Measurements from ENCODE around the gene PRMT2. TPM values are rescaled to one million over a fixed set of nuclear protein-coding genes. Genes with fewer than 3 reads are reported as not detected.
A peak's percentile ranks its signal among the peaks of the same experiment; 100 is the strongest.
"Not testable (repeated sequence)": the region's sequence is repeated elsewhere in the genome, so short reads cannot be mapped to it uniquely, and the experiment has no call there.

Gene PRMT2
- total RNA-seq, 2 donors from 2014 or later, result 69.0 to 116 TPM

DNA sequence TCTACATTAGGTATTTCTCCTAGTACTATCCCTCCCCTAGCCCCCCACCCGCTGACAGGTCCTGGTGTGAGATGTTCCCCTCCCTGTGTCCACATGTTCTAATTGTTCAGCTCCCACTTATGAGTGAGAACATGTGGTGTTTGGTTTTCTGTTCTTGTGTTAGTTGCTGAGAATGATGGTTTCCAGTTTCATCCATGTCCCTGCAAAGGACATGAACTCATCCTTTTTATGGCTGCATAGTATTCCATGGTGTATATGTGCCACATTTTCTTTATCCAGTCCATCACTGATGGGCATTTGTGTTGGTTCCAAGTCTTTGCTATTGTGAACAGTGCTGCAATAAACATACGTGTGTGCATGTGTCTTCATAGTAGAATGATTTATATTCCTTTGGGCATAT lies 4.6 kb upstream of the PRMT2 start:
- not testable (repeated sequence) for DNase-seq (ENCODE audit: low spot score in 2 of 2); ATAC-seq; H3K27ac Mint-ChIP-seq
- Mint-ChIP-seq H3K36me3 (peaks cover 16 to 27% of the 10 kb centered on the region in 2 donors), H3K9me3 (peaks cover 4 to 18% of the 10 kb centered on the region in 2 donors)

DNA sequence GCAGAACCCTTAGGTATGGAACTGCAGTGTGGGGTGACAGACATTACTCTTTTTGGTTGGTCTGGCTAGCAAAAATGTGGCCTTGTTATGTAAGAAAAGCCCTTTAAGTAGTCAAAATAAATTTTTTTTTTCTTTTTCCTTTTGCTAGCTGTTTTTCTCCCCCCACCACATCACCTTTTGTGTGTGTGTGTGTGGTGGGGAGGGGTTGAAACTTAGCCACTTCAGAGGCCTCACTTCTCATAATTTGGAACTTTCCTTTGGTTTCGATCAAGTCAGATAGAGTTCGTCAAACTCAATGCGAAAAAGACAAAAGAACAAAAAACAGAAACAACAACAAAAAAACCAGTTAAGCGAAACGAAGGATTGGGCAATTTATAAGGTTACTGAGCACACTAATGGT lies 1.9 kb upstream of the PRMT2 start:
- DNase-seq (ENCODE audit: low spot score in 2 of 2) (no peak), ATAC-seq (no peak)
- Mint-ChIP-seq H3K36me3 (peaks cover 14 to 15% of the 10 kb centered on the region in 2 donors), H3K9me3 (peaks cover 0 to 4% of the 10 kb centered on the region in 2 donors), H3K27ac (peak overlapping the region; percentile 66 to 96)

DNA sequence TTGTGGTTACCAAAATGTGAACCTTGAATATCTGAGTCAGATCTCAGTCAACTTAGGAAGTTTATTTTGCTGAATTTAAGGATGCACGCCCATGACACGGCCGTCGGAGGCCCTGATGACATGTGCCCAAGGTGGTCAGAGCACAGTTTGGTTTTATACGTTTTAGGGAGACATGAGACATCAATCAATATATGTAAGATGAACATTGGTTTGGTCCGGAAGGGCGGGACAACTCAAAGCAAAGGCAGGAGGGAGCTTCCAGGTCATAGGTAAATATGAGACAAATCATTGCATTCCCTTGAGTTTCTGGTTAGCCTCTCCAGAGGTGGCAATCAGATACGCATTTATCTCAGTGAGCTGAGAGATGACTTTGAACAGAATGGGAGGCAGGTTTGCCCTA lies 1.0 kb upstream of the PRMT2 start:
- H3K27ac Mint-ChIP-seq, result peak overlapping the region; percentile 89 to 96
- ATAC-seq, result peak; percentile 3 to 48
- H3K36me3 Mint-ChIP-seq, result peaks cover 15% of the 10 kb centered on the region in 2 donors
- H3K9me3 Mint-ChIP-seq, result peaks cover 0 to 4% of the 10 kb centered on the region in 2 donors
- DNase-seq (ENCODE audit: low spot score in 2 of 2), result no peak

DNA sequence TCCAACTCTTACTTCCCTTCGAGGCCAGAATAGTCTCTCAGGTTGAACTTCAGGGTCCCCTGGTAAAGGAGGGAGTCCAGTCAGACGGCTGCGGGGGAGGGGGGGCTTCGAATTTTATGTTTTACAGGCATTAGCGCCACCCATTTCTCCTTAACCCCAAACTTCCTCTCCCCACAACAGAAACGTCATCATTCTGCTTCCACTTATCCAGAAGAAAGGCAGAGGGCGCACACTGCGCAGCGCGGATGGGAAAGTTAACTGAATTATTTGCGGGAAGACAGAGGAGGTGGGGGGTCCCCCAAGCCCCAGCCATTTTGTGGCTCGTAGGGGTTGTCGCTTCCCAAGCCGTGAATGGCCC lies 529 bp upstream of the PRMT2 start:
- Mint-ChIP-seq H3K27ac (peak overlapping the region; percentile 89 to 96), H3K36me3 (peaks cover 20% of the 10 kb centered on the region in 2 donors), H3K9me3 (peaks cover 0 to 4% of the 10 kb centered on the region in 2 donors)
- ATAC-seq, result peak; percentile 13 to 17
- DNase-seq (ENCODE audit: low spot score in 2 of 2), result peak in 1 of 2 donors; percentile 34

DNA sequence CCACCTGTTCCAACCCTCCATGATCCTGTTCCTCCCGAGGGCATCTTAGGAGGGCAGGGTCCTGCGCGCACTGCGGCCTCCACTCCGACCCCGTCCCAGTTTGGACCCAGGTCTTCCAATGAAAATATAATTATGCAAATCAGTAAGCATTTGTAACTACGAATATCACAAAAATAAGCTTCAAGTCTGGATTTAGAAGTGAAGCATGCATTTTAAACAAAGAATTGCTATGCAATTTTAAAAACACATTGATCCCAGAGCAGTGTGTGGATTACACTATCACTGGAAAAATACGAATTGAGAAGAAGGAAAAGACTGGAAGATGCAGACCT lies 673 bp downstream of the PRMT2 start:
- ATAC-seq (no peak), DNase-seq (ENCODE audit: low spot score in 2 of 2) (no peak)
- Mint-ChIP-seq H3K36me3 (peaks cover 28 to 31% of the 10 kb centered on the region in 2 donors), H3K9me3 (peaks cover 0 to 4% of the 10 kb centered on the region in 2 donors), H3K27ac (peak overlapping the region; percentile 91 to 96)

DNA sequence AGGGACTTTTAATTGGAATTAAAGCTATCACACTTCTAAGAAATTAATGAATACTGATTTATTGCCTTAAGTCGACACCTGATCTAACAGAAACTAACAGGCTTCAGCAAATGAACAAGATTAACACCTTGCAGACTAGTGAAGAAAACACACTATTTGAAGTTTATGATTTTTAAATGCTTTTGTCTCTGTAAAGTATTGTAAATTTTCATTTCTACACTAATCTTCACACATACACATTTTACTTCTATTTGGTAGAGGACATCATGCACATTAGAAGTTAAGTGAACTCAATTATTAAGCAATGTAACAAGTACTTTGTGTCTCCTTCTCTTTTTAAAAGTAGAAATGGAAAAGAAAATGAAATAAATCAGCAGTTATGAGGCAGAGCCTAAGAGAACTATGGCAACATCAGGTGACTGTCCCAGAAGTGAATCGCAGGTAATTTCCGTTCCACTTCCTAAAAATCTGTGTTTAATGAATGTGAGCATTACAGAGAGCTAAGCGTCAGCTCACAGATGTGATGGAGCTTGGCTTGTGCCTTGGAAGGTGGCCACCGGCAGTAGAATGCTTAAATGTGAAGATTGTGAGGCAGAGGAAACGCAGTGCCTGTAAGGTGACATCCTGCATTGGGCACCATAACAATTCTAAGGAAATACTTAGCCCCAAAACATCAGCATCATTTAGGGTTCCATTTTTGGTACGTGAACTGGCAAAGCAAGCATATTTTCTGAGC lies 1.2 kb downstream of the PRMT2 start:
- DNase-seq (ENCODE audit: low spot score in 2 of 2) (no peak), ATAC-seq (no peak)
- H3K36me3 Mint-ChIP-seq, result peaks cover 30 to 31% of the 10 kb centered on the region in 2 donors
- peak overlapping the region; percentile 94 to 96 for H3K27ac Mint-ChIP-seq
- H3K9me3 Mint-ChIP-seq, result peaks cover 0 to 4% of the 10 kb centered on the region in 2 donors

DNA sequence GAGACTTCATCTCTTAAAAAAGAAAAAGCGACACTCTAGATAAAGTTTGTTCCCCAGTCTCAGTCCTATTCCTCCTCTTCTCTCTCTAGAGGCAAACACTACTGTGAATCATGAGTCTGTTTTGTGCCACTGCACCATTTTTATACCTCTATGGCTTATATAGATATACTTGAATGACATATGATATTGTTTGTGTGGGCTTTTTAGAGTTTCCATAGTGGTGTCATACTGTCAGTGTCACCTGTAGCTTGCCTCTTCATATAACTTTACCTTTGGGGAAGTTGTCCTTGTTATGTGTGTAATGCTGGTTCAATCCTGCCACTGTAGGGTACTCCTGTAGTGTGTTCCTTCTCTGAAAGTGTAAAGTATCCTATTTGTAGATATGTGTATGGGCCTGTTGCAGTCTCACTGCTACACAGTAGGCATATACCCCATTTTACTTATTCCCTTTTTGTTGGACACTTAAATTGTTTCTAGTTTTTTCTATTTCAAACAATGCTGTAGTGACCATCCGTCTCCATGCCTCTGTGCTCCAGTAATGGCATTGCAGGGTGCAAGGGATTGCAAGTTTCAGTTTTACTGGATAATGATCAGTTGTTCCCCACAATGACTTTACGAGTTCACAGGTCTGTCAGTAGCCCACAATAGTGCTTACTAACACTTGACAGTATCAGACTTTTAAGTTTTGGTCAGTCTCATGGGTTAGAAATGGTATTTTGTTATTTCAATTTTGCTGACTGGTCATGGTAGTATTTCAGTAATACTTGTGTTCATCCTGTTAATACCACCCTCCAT lies 2.7 kb downstream of the PRMT2 start:
- Mint-ChIP-seq H3K27ac (peak overlapping the region; percentile 84 to 96), H3K9me3 (peaks cover 0 to 4% of the 10 kb centered on the region in 2 donors), H3K36me3 (peaks cover 30 to 34% of the 10 kb centered on the region in 2 donors)
- DNase-seq (ENCODE audit: low spot score in 2 of 2) (no peak), ATAC-seq (peak; percentile 36 to 53)

DNA sequence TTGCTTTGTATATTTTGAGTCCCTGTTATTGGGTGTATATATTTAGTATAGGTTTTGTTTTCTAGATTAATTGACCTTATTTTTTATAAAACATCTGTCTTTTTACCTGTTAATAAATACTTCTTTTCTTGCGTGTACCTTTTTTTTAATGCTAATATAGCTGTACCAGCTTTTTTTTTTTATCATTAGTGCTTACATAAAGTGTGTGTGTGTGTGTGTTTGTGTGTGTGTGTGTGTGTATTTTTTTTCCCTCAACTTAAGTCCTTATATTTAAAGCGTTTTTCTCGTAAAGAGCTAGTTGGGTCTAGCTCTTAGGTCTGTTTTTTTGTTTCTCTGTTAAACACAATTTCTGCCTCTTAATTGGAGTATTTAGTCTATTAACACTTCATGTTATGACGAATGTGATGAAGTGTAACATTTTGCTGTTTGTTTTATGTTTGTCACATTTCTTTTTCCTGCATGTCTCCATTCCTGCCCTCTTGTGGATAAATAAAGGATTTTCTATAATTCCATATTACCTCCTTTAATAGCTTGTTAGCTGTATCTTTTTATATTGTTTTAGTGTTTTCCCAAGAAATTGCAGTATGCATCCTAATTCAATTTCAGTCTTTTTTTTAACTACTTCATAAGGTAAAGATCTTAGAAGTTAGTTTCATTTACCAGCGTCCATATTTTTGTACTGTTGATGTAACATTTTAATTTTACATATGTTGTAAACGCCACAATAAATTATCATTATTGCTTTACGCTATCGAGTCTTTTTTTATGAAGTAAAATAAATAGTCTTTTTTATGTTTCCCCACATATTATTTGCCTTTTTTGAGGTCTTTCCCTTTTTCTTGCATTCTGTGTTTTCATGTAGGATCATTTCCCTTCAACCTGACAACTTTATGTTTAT lies 4.3 kb downstream of the PRMT2 start:
- Mint-ChIP-seq H3K27ac (peak overlapping the region; percentile 47 to 77), H3K9me3 (no peaks in the 10 kb centered on the region), H3K36me3 (peaks cover 24 to 50% of the 10 kb centered on the region in 2 donors)
- ATAC-seq (no peak), DNase-seq (ENCODE audit: low spot score in 2 of 2) (no peak)

DNA sequence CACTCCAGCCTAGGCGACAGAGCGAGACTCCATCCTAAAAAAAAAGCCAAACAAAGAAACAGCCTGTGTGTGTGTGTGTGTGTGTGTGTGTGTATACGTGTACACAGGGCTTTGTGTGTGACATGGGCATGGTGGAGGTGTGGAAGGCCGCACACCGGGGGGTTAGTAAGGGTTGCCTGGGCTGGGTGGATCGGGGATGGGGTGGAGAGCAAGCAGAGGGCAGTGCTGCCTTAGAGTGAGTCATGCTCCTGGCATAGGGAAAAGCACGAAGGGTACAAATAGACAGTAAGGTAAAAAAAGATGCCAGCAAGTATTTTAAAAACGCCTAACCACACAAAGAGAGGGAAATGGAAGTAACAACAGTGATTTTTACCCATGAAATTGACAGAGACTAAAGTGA lies 6.2 kb downstream of the PRMT2 start:
- Mint-ChIP-seq H3K36me3 (peaks cover 22 to 57% of the 10 kb centered on the region in 2 donors), H3K27ac (peak overlapping the region in 1 of 2 donors; percentile 23), H3K9me3 (no peaks in the 10 kb centered on the region)
- DNase-seq (ENCODE audit: low spot score in 2 of 2) (no peak), ATAC-seq (no peak)

DNA sequence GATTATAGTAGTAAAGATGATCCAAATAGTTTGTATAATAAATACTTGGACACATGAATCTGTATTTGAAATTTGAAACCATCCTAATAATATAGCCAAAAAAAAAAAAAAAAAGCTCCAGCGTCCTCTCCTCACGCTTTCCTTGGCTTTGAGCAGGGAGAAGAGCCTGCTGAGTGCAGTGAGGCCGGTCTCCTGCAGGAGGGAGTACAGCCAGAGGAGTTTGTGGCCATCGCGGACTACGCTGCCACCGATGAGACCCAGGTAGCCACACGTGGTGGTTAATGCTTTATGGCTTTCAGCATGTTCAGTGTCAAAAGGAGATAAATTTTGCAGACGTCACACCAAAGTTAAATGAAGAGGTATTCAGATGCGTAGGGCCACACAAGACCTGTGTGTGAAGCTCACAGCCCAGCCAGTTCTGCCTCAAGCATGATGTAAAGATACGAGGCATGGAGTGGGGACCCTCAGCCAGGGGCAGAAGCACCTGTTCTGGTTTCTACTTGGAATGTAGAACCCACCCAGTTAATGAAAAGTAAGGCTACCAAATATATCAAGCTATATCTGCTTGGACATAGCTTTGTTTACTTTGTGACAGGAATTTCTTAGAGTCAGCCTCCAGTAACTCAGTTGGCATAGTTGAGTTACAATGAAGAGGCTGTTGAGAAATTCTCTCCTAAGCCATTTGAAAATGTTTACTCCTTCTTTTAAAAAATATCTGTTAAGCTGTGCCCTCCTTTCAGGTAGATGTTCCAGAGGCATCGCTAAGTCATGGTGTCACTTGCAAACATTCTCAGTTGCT lies 8.1 kb downstream of the PRMT2 start:
- no peaks in the 10 kb centered on the region for H3K9me3 Mint-ChIP-seq
- no peak for ATAC-seq
- DNase-seq (ENCODE audit: low spot score in 2 of 2), result no peak
- H3K36me3 Mint-ChIP-seq, result peaks cover 29 to 73% of the 10 kb centered on the region in 2 donors
- no peak overlapping the region for H3K27ac Mint-ChIP-seq

DNA sequence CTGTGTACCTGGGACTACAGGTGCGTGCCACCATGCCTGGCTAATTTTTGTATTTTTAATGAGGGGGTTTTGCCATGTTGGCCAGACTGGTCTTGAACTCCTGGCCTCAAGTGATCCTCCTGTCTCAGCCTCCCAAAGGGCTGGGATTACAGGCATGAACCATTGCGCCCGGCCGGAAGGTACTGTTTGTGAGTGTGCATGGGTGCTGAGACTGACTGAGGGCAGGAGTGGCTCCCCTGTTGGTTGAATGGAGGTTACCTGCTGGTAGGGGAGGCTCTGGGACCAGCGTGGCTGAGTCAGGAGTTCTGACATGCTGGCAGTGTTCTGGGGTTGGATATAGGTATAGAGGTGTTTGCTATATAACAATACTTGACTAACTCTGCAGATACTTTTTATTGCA lies 10.4 kb downstream of the PRMT2 start:
- peaks cover 29 to 79% of the 10 kb centered on the region in 2 donors for H3K36me3 Mint-ChIP-seq
- DNase-seq (ENCODE audit: low spot score in 2 of 2), result no peak
- H3K27ac Mint-ChIP-seq, result no peak overlapping the region
- no peak for ATAC-seq
- H3K9me3 Mint-ChIP-seq, result no peaks in the 10 kb centered on the region

DNA sequence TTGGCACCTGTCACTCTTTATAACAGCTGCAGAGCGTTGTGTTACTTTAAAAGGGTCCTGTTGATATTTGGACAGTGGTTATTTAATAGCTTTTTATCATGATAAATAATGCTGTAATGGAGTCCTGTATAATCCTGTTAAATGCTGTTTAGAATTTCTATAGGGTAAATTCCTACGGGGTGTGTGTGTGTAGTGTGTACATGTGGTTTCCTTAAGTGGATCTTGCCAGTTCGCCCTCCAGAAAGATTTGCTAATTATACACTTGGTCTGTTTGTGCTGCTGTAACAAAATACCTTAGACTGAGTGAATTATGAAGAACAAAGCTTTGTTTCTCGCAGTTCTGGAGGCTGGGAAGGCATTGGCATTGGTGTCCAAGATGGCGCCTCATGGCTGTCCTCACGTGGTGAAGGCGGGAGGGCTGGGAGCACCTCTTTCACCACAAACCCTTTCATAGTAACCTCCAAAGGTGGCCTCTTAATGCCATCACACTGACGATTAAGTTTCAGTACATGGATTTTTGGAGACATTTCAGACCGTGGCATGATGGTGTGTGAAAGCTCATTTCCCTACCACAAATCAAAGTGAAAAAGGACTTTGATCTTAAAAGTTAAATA lies 11.2 kb downstream of the PRMT2 start:
- Mint-ChIP-seq H3K9me3 (no peaks in the 10 kb centered on the region), H3K36me3 (peaks cover 29 to 79% of the 10 kb centered on the region in 2 donors), H3K27ac (peak overlapping the region in 1 of 2 donors; percentile 40)
- ATAC-seq, result peak in 1 of 2 donors; percentile 56
- no peak for DNase-seq (ENCODE audit: low spot score in 2 of 2)

DNA sequence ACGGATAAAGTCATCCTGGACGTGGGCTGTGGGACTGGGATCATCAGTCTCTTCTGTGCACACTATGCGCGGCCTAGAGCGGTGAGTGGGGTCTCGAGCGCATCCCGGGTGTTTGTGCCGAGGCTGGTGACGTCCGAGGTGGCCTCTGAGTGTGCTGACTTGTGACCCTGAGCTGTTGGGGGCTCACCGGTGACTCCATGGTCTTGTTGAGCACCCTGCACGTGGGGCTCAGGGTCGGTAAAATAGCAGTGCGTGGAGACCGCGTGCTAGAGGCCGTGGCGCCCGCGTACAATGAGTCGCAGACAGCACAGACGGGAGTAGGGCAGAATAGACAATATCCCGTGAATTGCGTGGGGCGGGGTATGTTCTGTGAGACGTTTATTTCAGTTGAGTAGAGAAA lies 13.1 kb downstream of the PRMT2 start:
- peaks cover 0 to 1% of the 10 kb centered on the region in 2 donors for H3K9me3 Mint-ChIP-seq
- DNase-seq (ENCODE audit: low spot score in 2 of 2), result no peak
- H3K36me3 Mint-ChIP-seq, result peaks cover 48 to 90% of the 10 kb centered on the region in 2 donors
- ATAC-seq, result no peak
- no peak overlapping the region for H3K27ac Mint-ChIP-seq

DNA sequence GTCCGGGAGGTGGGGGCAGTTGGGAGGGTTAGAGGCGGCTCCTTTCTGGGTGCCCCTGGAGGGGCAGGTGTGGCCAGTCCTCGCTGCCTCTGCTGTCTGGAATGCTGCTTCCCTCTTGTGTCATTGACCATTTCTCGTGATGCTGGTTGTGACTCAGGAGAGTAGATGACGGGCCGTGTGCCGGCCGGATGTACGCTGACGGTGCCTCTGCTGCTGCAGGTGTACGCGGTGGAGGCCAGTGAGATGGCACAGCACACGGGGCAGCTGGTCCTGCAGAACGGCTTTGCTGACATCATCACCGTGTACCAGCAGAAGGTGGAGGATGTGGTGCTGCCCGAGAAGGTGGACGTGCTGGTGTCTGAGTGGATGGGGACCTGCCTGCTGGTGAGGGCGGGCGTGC lies 13.9 kb downstream of the PRMT2 start:
- peaks cover 57 to 90% of the 10 kb centered on the region in 2 donors for H3K36me3 Mint-ChIP-seq
- no peak for ATAC-seq
- peaks cover 0 to 9% of the 10 kb centered on the region in 2 donors for H3K9me3 Mint-ChIP-seq
- no peak for DNase-seq (ENCODE audit: low spot score in 2 of 2)
- peak overlapping the region in 1 of 2 donors; percentile 66 for H3K27ac Mint-ChIP-seq

DNA sequence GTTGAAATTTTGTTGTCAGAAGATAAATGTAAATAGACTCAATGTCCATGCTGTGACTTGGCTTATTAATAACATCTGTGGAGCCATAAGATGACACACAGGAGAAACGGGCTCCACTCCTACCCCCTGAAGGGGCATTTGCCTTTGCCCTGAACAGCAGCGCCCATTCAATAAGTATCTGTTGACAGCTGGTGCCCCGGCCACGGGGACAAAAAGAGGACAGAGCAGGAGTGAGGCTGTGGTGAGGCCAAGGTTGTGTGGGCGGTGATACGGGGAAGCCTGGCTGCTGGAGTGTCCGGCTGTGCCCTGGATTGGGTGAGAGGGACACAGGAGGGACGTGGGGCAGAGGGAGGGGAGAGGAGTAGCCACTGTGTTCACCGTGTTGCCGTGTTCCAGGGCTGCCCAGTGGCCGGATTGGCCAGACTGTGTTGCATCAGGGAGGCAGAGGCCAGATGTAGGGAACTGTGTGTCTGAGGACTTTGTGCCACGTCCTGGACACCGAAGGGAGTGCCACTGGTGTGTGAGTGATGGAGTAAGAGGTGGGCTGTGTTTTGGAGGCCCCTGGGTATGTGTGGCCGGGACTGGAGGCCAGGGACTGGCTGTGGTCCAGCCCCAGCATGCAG lies 15.1 kb downstream of the PRMT2 start:
- Mint-ChIP-seq H3K9me3 (peaks cover 0 to 17% of the 10 kb centered on the region in 2 donors), H3K27ac (peak overlapping the region; percentile 65 to 66), H3K36me3 (peaks cover 67 to 93% of the 10 kb centered on the region in 2 donors)
- ATAC-seq (no peak), DNase-seq (ENCODE audit: low spot score in 2 of 2) (no peak)
